Common myeloid progenitor, CD34-positive (primary cell): ENCODE data around the gene STAT5B.

ENCODE experiments used
- CTCF ChIA-PET: fragments of 350-600 bp; sonication (Branson Sonifier 250); formaldehyde crosslinking; loops from one replicate; lab custom pipeline; 2021; ENCODE audit warnings: antibody characterized with exemption; lab: Charles Lee
- POLR2A ChIA-PET: fragments of 350-600 bp; sonication (Branson Sonifier 250); formaldehyde crosslinking; loops from one replicate; lab custom pipeline; 2021; ENCODE audit warnings: antibody characterized with exemption; lab: Charles Lee
- DNase-seq, 3 donors: peaks; one replicate each; pipeline versions ENCODE4 v3.0.0 to v3.0.0-alpha.2; 2013
- H3K27ac ChIP-seq, 2 experiments: 1 replicate in 1 of 2; 2 replicates in 1 of 2; pipeline ENCODE4 v1.7.0; 2013; ENCODE audit warnings: inconsistent platforms in 2 of 2, low read length in 2 of 2, mild to moderate bottlenecking in 2 of 2, low read depth in 1 of 2, moderate library complexity in 1 of 2; ENCODE audit not compliant: severe bottlenecking in 2 of 2, insufficient read depth in 1 of 2, poor library complexity in 1 of 2
- H3K27me3 ChIP-seq, 5 experiments: replicated peaks in 2 of 5; 1 replicate in 3 of 5; 2 replicates in 2 of 5; pipeline versions ENCODE4 v1.6.1 to v1.7.0; 2013; ENCODE audit warnings: low read length in 4 of 5, mild to moderate bottlenecking in 2 of 5, moderate library complexity in 2 of 5, inconsistent platforms in 1 of 5; ENCODE audit not compliant: insufficient read depth in 5 of 5, control insufficient read depth in 4 of 5
- H3K36me3 ChIP-seq, 4 experiments: 1 replicate in 2 of 4; 2 replicates in 2 of 4; pipeline versions ENCODE4 v1.6.1 to v1.7.0; 2013; ENCODE audit warnings: low read length in 3 of 4, control low read depth in 1 of 4, mild to moderate bottlenecking in 1 of 4; ENCODE audit not compliant: control insufficient read depth in 4 of 4, insufficient read depth in 4 of 4
- H3K4me1 ChIP-seq, 4 experiments: 1 replicate in 3 of 4; 2 replicates in 1 of 4; pipeline versions ENCODE4 v1.6.1 to v1.7.1; 2013; ENCODE audit warnings: low read length in 3 of 4, mild to moderate bottlenecking in 3 of 4, control low read depth in 1 of 4, inconsistent platforms in 1 of 4, moderate library complexity in 1 of 4; ENCODE audit not compliant: control insufficient read depth in 4 of 4, insufficient read depth in 4 of 4; ENCODE audit errors: control extremely low read depth in 1 of 4
- H3K4me3 ChIP-seq, 7 experiments: 1 replicate in 4 of 7; 2 replicates in 3 of 7; pipeline versions ENCODE4 v1.5.1 to v1.7.0; 2013; ENCODE audit warnings: mild to moderate bottlenecking in 7 of 7, low read length in 6 of 7, moderate library complexity in 6 of 7, inconsistent platforms in 2 of 7, low read depth in 2 of 7, control low read depth in 1 of 7; ENCODE audit not compliant: insufficient read depth in 4 of 7, control insufficient read depth in 1 of 7; ENCODE audit errors: extremely low read depth in 1 of 7
- H3K9me3 ChIP-seq, 5 experiments: 1 replicate in 4 of 5; 2 replicates in 1 of 5; pipeline versions ENCODE4 v1.6.1 to v1.7.1; 2013; ENCODE audit warnings: low read length in 4 of 5, mild to moderate bottlenecking in 2 of 5, inconsistent platforms in 1 of 5, low read depth in 1 of 5, moderate library complexity in 1 of 5; ENCODE audit not compliant: control insufficient read depth in 4 of 5, insufficient read depth in 2 of 5; ENCODE audit errors: control extremely low read depth in 1 of 5
- WGBS: methylation state at CpG from one replicate; pipeline ENCODE4 v1.1.5; 2013; ENCODE audit not compliant: insufficient coverage; 5-methylcytosine and 5-hydroxymethylcytosine counted together

STAT5B gene

DNA sequence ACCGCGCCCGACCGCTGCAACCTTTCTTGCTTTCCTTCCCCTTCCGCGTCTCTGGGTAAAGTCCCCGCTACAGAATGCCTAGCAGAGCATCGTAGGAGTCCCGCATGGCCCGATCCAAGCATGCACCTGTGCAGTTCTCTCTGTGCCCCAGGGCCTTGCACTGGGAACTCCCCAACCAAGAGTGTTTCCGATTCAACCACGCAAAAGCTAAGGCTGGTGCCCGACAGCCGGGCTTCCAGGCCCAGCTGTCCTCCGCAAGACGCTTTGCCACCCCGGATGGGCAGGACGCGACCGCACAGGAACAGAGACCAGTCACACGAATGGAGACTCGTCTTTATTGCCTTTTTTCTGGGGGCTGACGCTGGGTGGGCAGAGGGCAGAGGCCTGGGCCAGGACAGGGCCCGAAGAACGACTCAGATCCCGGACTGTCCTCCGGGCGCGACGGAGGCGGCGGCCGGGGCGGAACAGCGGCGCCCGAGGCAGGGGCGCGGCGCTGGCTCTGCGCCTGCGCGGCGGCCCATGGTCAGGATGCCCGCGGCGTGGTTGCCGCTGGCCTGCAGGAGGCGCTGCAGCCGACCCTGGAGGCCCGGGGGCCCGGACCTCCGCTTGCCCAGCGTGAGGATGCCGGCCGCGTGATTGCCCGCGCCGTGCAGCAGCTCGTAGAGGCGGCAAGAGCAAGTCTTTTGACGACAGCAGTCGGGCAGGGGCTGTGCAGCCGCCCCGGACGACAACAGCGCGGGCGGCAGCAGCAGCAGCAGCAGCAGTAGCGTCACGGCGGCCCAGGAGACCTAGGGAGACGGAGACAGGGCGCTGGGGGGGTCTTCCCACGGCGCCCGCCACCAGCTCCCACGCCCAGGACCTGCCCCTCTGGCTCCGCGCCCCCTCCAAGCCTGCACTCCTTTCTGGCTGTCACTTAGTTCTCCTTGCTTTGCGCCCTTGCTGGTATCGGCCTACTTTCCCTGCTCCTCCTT lies 92.2 kb downstream of the STAT5B start:
- POLR2A ChIA-PET, result interaction anchor here (0.9 kb wide), 1 partner anchor 105 kb away, joined by 4 read pairs; the partner anchor contains the start of gene STAT5A
- Histone ChIP-seq H3K27me3 (peaks cover 0 to 33% (median 16%) of the 10 kb centered on the region in 5 experiments), H3K27ac (no peak overlapping the region), H3K4me3 (peak overlapping the region; percentile 63 to 88 (median 72)), H3K9me3 (no peaks in the 10 kb centered on the region), H3K4me1 (peaks cover 3 to 51% (median 46%) of the 10 kb centered on the region in 4 experiments), H3K36me3 (no peaks in the 10 kb centered on the region)
- peak; percentile 73 to 83 (median 79) for DNase-seq
- 5% methylated on average over 76 of the region's 83 CpGs for WGBS
- CTCF ChIA-PET, result interaction anchor here (1.0 to 1.7 kb wide), 5 partner anchors 11 to 64 kb away, joined by 3 to 14 read pairs (median 3); partner anchors contain the start of gene GHDC

DNA sequence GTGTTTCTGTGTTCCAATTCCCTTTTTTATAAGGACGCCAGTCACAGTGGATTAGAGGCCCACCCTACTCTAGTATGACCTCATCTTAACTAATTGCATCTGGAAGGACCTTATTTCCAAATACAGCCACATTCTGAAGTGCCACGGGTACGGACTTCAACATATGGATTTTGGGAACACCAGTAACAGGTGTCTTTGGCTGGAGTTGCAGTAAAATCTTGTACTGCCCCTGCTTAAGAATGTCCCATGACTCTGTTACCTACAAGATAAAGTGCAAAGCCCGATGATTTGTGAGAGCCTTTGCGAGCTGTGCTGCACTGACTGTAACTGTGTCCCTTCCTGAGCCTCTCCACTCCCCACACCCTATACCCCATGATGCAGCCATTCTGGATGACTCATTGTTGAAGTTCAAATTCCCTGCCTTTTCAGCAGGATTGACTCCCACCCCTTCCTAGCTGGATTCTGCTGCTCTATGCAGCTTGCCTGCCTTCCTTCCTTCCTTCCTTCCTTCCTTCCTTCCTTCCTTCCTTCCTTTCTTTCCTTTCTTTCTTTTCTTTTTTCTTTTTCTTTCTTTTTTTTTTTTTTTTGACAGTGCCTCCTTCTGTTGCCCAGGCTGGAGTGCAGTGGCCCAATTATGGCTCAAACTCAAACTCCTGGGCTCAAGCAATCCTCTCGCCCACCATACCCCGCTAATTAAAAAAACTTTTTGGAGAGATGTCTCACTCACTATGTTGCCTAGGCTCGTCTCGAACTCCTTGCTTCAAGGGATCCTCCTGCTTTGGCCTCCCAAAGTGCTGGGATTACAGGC lies 93.1 kb downstream of the STAT5B start:
- Histone ChIP-seq H3K4me1 (peaks cover 3 to 43% (median 38%) of the 10 kb centered on the region in 4 experiments), H3K27ac (no peak overlapping the region), H3K27me3 (peaks cover 0 to 36% (median 16%) of the 10 kb centered on the region in 5 experiments), H3K36me3 (no peaks in the 10 kb centered on the region), H3K4me3 (peak overlapping the region in 6 of 7 experiments; percentile 63 to 88 (median 73)), H3K9me3 (no peaks in the 10 kb centered on the region)
- DNase-seq, result peak in 2 of 3 donors; percentile 30 to 43
- POLR2A ChIA-PET, result interaction anchor here (0.7 kb wide), 1 partner anchor 107 kb away, joined by 8 read pairs; no protein-coding TSS in a partner anchor
- CTCF ChIA-PET, result interaction anchor here (0.6 to 2.3 kb wide), 6 partner anchors 12 to 63 kb away, joined by 3 to 14 read pairs (median 3); partner anchors contain the start of gene GHDC
- WGBS, result 65% methylated on average over 9 of the region's 9 CpGs

DNA sequence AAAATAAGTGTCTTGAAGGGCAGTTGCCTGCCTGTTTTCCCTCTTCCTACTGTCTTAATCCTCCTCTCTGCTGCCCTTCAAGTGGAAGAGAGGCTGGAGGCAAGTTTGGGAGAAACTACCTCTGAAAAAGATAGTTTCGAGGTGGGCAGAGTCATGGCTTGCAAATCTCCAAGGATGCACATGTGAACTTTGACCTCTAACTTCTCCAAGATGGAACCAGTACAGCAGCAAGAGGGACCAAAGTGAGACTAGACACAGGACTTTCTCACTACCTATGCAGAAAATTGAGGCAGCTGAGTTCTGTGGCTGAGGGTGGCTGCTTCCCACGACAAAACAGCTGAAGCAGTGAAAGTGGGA lies 94.4 kb downstream of the STAT5B start:
- H3K27ac ChIP-seq, result no peak overlapping the region
- no peak for DNase-seq
- H3K36me3 ChIP-seq, result no peaks in the 10 kb centered on the region
- no peaks in the 10 kb centered on the region for H3K9me3 ChIP-seq
- CTCF ChIA-PET, result interaction anchor here (0.5 to 3.6 kb wide), 17 partner anchors 8 to 330 kb away, joined by 3 to 19 read pairs (median 4); partner anchors contain the start of gene GHDC
- POLR2A ChIA-PET, result interaction anchor here (0.8 kb wide), 1 partner anchor 61 kb away, joined by 3 read pairs; no protein-coding TSS in a partner anchor
- WGBS, result 80% methylated on average over 2 of the region's 2 CpGs
- peaks cover 3 to 42% (median 34%) of the 10 kb centered on the region in 4 experiments for H3K4me1 ChIP-seq
- H3K27me3 ChIP-seq, result peaks cover 0 to 36% (median 16%) of the 10 kb centered on the region in 5 experiments
- H3K4me3 ChIP-seq, result no peak overlapping the region

DNA sequence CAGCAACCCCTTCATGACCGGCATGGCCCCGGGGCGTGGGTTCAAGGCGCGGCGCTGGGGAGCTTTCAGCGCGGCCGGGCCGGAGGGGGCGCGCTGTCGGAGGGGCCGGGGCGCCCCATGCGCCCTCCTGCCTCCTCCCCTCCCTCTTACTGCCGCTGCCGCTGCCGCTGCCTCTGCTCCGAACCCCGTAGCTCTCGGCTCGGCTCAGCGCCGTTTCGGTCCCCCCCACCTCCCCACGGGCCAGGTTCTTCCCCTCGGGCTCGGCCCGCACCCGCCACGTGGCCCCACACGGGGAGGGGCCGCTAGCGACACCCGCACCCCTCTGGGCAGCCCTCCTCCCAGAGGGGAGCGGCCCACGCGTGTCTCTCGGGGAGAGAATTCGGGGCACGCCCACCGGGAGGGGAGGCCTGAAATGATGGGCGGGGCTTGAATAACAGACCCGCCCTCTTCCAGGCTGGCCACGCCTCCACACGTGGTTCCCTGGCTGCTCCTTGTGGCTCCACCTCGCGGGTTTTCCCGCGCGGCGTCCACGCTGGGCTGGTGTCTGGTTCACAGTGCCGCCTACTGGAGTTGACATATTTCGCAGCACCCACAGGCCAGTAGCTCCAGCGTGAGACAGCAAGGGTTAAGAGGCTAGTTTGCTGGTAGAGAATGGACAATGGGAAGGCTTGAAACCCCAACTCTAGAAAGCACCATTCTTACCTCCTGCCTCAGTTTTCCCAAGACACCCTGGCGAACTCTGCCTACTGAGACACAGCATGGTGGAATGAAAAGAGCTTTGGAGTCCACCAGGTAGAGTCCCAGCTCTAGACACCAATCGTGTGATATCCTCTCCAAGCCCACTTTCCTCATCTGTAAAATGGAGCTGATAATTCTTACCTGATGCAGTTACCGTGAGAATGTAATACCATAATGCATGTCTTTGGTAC lies 95.0 kb downstream of the STAT5B start, which contains the start of gene KCNH4:
TSS of gene KCNH4 (minus strand) at position 221 of the 929 bp plus-strand sequence. CDS start at position 24, 197 bp downstream.
- no peaks in the 10 kb centered on the region for H3K9me3 ChIP-seq
- no peak within 1 kb of the TSS for H3K27ac ChIP-seq
- no peaks in the 10 kb centered on the region for H3K36me3 ChIP-seq
- peaks cover 3 to 42% (median 34%) of the 10 kb centered on the region in 4 experiments for H3K4me1 ChIP-seq
- WGBS, result 4% methylated on average over 21 of the region's 60 CpGs
- ChIA-PET CTCF (interaction anchor here (0.5 to 3.6 kb wide), 17 partner anchors 9 to 330 kb away, joined by 3 to 19 read pairs (median 4); partner anchors contain the start of gene GHDC), POLR2A (interaction anchor here (0.8 kb wide), 1 partner anchor 61 kb away, joined by 3 read pairs; no protein-coding TSS in a partner anchor)
- peaks cover 0 to 36% (median 16%) of the 10 kb centered on the region in 5 experiments for H3K27me3 ChIP-seq
- peak; percentile 90 to 94 (median 92) for DNase-seq
- peak within 1 kb of the TSS; percentile 10 to 71 (median 59) for H3K4me3 ChIP-seq

DNA sequence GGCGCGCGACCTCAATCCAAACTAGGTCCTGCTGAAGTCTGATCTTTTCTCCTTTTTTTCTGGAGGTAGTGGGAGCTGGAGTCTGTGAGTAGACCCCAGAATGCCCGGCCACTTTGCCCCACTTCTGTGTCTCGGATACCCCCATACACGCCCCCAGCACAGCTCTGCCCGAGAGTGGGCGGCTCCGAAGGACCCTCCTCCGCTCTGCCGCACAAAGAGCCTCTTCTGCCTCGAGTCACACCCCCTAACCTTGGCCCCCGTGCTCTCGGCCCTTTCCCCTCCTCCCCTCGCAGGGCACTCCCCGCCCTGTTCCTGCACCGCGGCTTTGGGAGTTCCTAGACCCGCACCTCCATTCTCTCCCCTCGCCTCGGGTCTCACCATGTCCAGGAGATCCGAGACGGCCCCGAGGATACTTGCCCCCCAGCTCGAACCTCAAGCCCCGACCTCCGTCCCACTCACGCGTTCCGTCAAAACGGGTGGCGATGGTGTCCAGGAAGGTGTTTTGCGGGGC lies 95.7 kb downstream of the STAT5B start:
- DNase-seq, result no peak
- Histone ChIP-seq H3K4me1 (peaks cover 3 to 42% (median 34%) of the 10 kb centered on the region in 4 experiments), H3K9me3 (no peaks in the 10 kb centered on the region), H3K27me3 (peaks cover 0 to 36% (median 16%) of the 10 kb centered on the region in 5 experiments), H3K27ac (no peak overlapping the region), H3K36me3 (no peaks in the 10 kb centered on the region), H3K4me3 (peak overlapping the region; percentile 10 to 71 (median 59))
- POLR2A ChIA-PET, result interaction anchor here (0.7 kb wide), 1 partner anchor 13 kb away, joined by 4 read pairs; no protein-coding TSS in a partner anchor
- 5% methylated on average over 19 of the region's 33 CpGs for WGBS
- CTCF ChIA-PET, result interaction anchor here (0.6 to 3.6 kb wide), 7 partner anchors 8 to 166 kb away, joined by 3 to 19 read pairs (median 5); no protein-coding TSS in a partner anchor
